AG04450 (cell line): ENCODE results near the gene KLHL28. TPM values are rescaled to one million over a fixed set of nuclear protein-coding genes. Genes with fewer than 3 reads are reported as not detected.
"Not testable (repeated sequence)": the region's sequence is repeated elsewhere in the genome, so short reads cannot be mapped to it uniquely, and the experiment has no call there.

Experiments
- CTCF ChIA-PET: fragments of 300-600, 350-600 bp; formaldehyde crosslinking; extraction: SDS; loops from one replicate; lab custom pipeline; 2022; ENCODE audit warnings: antibody characterized with exemption, inconsistent platforms; lab: Charles Lee
- POLR2A ChIA-PET: fragments of 350-600 bp; formaldehyde crosslinking; extraction: SDS; loops from one replicate; lab custom pipeline; 2021; ENCODE audit warnings: antibody characterized with exemption, inconsistent platforms; lab: Yijun Ruan, JAX
- DNase-seq: peaks from one replicate; pipeline ENCODE4 v3.0.0-alpha.2; 2011; ENCODE audit warnings: low read depth, low spot score
- H3K27ac ChIP-seq: one replicate; pipeline ENCODE4 v1.5.1; 2012; ENCODE audit warnings: low read depth, low read length, control low read depth
- H3K27me3 ChIP-seq: one replicate; pipeline ENCODE4 v1.6.0; 2012; ENCODE audit warnings: low read length; ENCODE audit not compliant: control insufficient read depth, insufficient read depth
- H3K4me3 ChIP-seq: 2 replicates; pipeline ENCODE4 v1.5.1; 2011; ENCODE audit warnings: mild to moderate bottlenecking, low read depth, low read length, control low read depth
- H3K9me3 ChIP-seq: 2 replicates; pipeline ENCODE4 v1.5.1; 2012; ENCODE audit warnings: low read length; ENCODE audit not compliant: control insufficient read depth, insufficient read depth
- CTCF ChIP-seq: IDR thresholded peaks from 2 replicates; pipeline ENCODE4 v1.5.1; 2011; ENCODE audit warnings: low read depth, low read length, control low read depth, inconsistent platforms
- polyA plus RNA-seq: library from polyadenylated mRNA; depleted of rRNA; stranded (reverse); fragments of >200 nt; gene quantifications from 2 replicates; pipeline ENCODE4 v1.2.3, GENCODE V29; 2011

The KLHL28 gene
- polyA plus RNA-seq, 1 experiment: 5.9 TPM

GRCh38 chr14:44896275-44897040 lies 65.3 kb downstream of the KLHL28 start:
- TF ChIP-seq CTCF: no peak
- DNase-seq: no peak
- peak overlapping the region; percentile 80 for H3K27ac ChIP-seq
- ChIA-PET CTCF (interaction anchor here (0.6 to 2.8 kb wide), 4 partner anchors 50 to 372 kb away, joined by 3 to 8 read pairs (median 3); no protein-coding TSS in a partner anchor), POLR2A (interaction anchor here (0.6 to 1.1 kb wide), 4 partner anchors 65 to 1205 kb away, joined by 3 to 5 read pairs (median 4); partner anchors contain the start of genes KLHL28 and TOGARAM1)
- no peak overlapping the region for H3K4me3 ChIP-seq
- H3K27me3 ChIP-seq: no peaks in the 10 kb centered on the region
- no peaks in the 10 kb centered on the region for H3K9me3 ChIP-seq

GRCh38 chr14:44895716-44896115 lies 66.0 kb downstream of the KLHL28 start:
- Histone ChIP-seq H3K4me3 (no peak overlapping the region), H3K27ac (no peak overlapping the region), H3K27me3 (no peaks in the 10 kb centered on the region), H3K9me3 (no peaks in the 10 kb centered on the region)
- ChIA-PET POLR2A (no interaction called here), CTCF (interaction anchor here (1.2 to 2.8 kb wide), 2 partner anchors 49 to 373 kb away, joined by 3 to 8 read pairs; no protein-coding TSS in a partner anchor)
- no peak for TF ChIP-seq CTCF
- DNase-seq: peak; percentile 42

GRCh38 chr14:44893535-44893934 lies 68.2 kb downstream of the KLHL28 start:
- ChIA-PET CTCF (no interaction called here), POLR2A (no interaction called here)
- Histone ChIP-seq H3K9me3 (no peaks in the 10 kb centered on the region), H3K27ac (no peak overlapping the region), H3K27me3 (no peaks in the 10 kb centered on the region), H3K4me3 (no peak overlapping the region)
- TF ChIP-seq CTCF: no peak
- DNase-seq: no peak

GRCh38 chr14:44891726-44892372 lies 69.9 kb downstream of the KLHL28 start:
- H3K27me3 ChIP-seq, DNase-seq, H3K9me3 ChIP-seq, POLR2A ChIA-PET, H3K4me3 ChIP-seq, H3K27ac ChIP-seq, CTCF ChIA-PET: not testable (repeated sequence)

GRCh38 chr14:44889595-44890471 lies 71.9 kb downstream of the KLHL28 start:
- H3K9me3 ChIP-seq: no peaks in the 10 kb centered on the region; the same call in 1 of the 2 replicates
- no peak overlapping the region for H3K27ac ChIP-seq
- POLR2A ChIA-PET: no interaction called here
- H3K27me3 ChIP-seq: no peaks in the 10 kb centered on the region
- no peak overlapping the region for H3K4me3 ChIP-seq
- CTCF ChIA-PET: no interaction called here
- no peak for DNase-seq
- TF ChIP-seq CTCF: no peak
